HCT116 (cell line): ENCODE measurements around the gene SNAPC4. TPM values are rescaled to one million over a fixed set of nuclear protein-coding genes. Genes with fewer than 3 reads are reported as not detected.

Experiments used
- ATAC-seq: fragments of 200-7000 bp; cut with Tn5 transposase; 2 replicates; pipeline ENCODE4 v1.9.1; 2020; ENCODE audit warnings: mild to moderate bottlenecking, moderate library complexity
- BruUV-seq: library from RNA; stranded (reverse); fragments of 400-500 nt; replicated peaks from 2 replicates; lab custom pipeline; 2021; lab: Mats Ljungman, UMichigan
- CTCF ChIA-PET: fragments of 300-600 bp; sonication (Branson Sonifier 250); formaldehyde crosslinking; loops from one replicate; lab custom pipeline; 2021; ENCODE audit warnings: antibody characterized with exemption; lab: Charles Lee
- POLR2A ChIA-PET: fragments of 300-600, 350-600 bp; sonication (Branson Sonifier 250); formaldehyde crosslinking; loops from one replicate; lab custom pipeline; 2021; ENCODE audit warnings: antibody characterized with exemption; lab: Charles Lee
- RAD21 ChIA-PET, 2 experiments: fragments of 300-600 bp; sonication (Branson Sonifier 250); formaldehyde crosslinking; loops; one replicate each; lab custom pipeline; 2023; ENCODE audit warnings: low total read pairs in 2 of 2; ENCODE audit not compliant: uncharacterized antibody in 2 of 2, unreplicated experiment in 2 of 2, low non-redundant PET in 1 of 2; lab: Charles Lee
- DNase-seq: peaks from one replicate; pipeline ENCODE4 v3.0.0-alpha.2; 2010; ENCODE audit warnings: low read depth, low spot score
- H2AFZ ChIP-seq: fragments of 200-600 bp; shearing (Covaris generic), sonication (generic); 2 replicates; pipeline ENCODE4 v1.6.1; 2017; ENCODE audit warnings: low read depth, mixed run types, mixed read lengths, antibody characterized with exemption, low read length; ENCODE audit not compliant: poor library complexity, severe bottlenecking
- H3K27ac ChIP-seq: 2 replicates; pipeline ENCODE4 v1.5.1; 2012; ENCODE audit warnings: low read depth, low read length
- H3K27me3 ChIP-seq: fragments of 200-600 bp; sonication (generic); 2 replicates; pipeline ENCODE4 v1.6.1; 2016; ENCODE audit warnings: mixed run types, low read length, mixed read lengths; ENCODE audit not compliant: insufficient read depth
- H3K36me3 ChIP-seq, 2 experiments: fragments of 200-500 bp in 1 of 2; fragments of 200-600 bp in 1 of 2; sonication (Bioruptor generic) in 1 of 2; sonication (generic) in 1 of 2; 2 replicates each; pipeline versions ENCODE4 v1.5.1 to v1.6.1; 2014 to 2016; ENCODE audit warnings: low read length in 2 of 2, inconsistent platforms in 1 of 2, mixed read lengths in 1 of 2, mixed run types in 1 of 2; ENCODE audit not compliant: insufficient read depth in 2 of 2, control insufficient read depth in 1 of 2
- H3K4me1 ChIP-seq, 2 experiments: fragments of 200-600 bp in 1 of 2; sonication (generic) in 1 of 2; 2 replicates each; pipeline versions ENCODE4 v1.5.1 to v1.6.1; 2012 to 2017; ENCODE audit warnings: low read length in 2 of 2, inconsistent platforms in 1 of 2, mild to moderate bottlenecking in 1 of 2, mixed read lengths in 1 of 2, mixed run types in 1 of 2, moderate library complexity in 1 of 2; ENCODE audit not compliant: insufficient read depth in 2 of 2, control insufficient read depth in 1 of 2
- H3K4me2 ChIP-seq: fragments of 200-600 bp; sonication (generic); 2 replicates; pipeline ENCODE4 v1.6.1; 2017; ENCODE audit warnings: mixed run types, low read length, mixed read lengths
- H3K4me3 ChIP-seq, 2 experiments: fragments of 200-600 bp in 1 of 2; sonication (generic) in 1 of 2; replicated peaks in 1 of 2; 2 replicates each; pipeline ENCODE4 v1.5.1; 2011 to 2016; ENCODE audit warnings: low read length in 2 of 2, control low read depth in 1 of 2, low read depth in 1 of 2, mild to moderate bottlenecking in 1 of 2, mixed read lengths in 1 of 2, mixed run types in 1 of 2
- H3K79me2 ChIP-seq: fragments of 200-600 bp; sonication (generic); 2 replicates; pipeline ENCODE4 v1.6.1; 2017; ENCODE audit warnings: mild to moderate bottlenecking, mixed run types, low read length, moderate library complexity, mixed read lengths; ENCODE audit not compliant: insufficient read depth
- H3K9ac ChIP-seq: fragments of 200-600 bp; sonication (generic); 2 replicates; pipeline ENCODE4 v1.6.1; 2016; ENCODE audit warnings: low read length, mixed read lengths
- H3K9me2 ChIP-seq: fragments of 200-600 bp; sonication (generic), shearing (Covaris generic); 2 replicates; pipeline ENCODE4 v1.6.1; 2017; ENCODE audit warnings: mixed run types, mild to moderate bottlenecking, moderate library complexity; ENCODE audit not compliant: insufficient read depth
- H3K9me3 ChIP-seq, 2 experiments: fragments of 200-500 bp in 1 of 2; fragments of 200-600 bp in 1 of 2; sonication (Bioruptor generic) in 1 of 2; sonication (generic) in 1 of 2; 2 replicates each; pipeline ENCODE4 v1.6.1; 2014 to 2017; ENCODE audit warnings: low read length in 2 of 2, mixed read lengths in 2 of 2, inconsistent platforms in 1 of 2, low read depth in 1 of 2, mild to moderate bottlenecking in 1 of 2, mixed run types in 1 of 2, moderate library complexity in 1 of 2; ENCODE audit not compliant: control insufficient read depth in 1 of 2, insufficient read depth in 1 of 2
- H4K20me1 ChIP-seq: fragments of 200-600 bp; sonication (generic), shearing (Covaris generic); 2 replicates; pipeline ENCODE4 v1.6.1; 2017; ENCODE audit warnings: mixed run types, mild to moderate bottlenecking, moderate library complexity; ENCODE audit not compliant: insufficient read depth
- CBX3 ChIP-seq: IDR thresholded peaks from 2 replicates; pipeline ENCODE4 v1.6.1; 2012; ENCODE audit warnings: low read depth
- ELF1 ChIP-seq: IDR thresholded peaks from 2 replicates; pipeline ENCODE4 v1.6.1; 2012; ENCODE audit warnings: low read depth, borderline replicate concordance
- FOSL1 ChIP-seq: IDR thresholded peaks from 2 replicates; pipeline ENCODE4 v1.6.1; 2012; ENCODE audit warnings: low read depth
- JUND ChIP-seq: IDR thresholded peaks from 2 replicates; pipeline ENCODE4 v1.6.1; 2012
- POLR2A ChIP-seq: IDR thresholded peaks from 2 replicates; pipeline ENCODE4 v1.7.0; 2011; ENCODE audit warnings: borderline replicate concordance; ENCODE audit not compliant: insufficient read depth, insufficient read length; ENCODE audit errors: extremely low read depth
- RAD21 ChIP-seq: IDR thresholded peaks from 2 replicates; pipeline ENCODE4 v1.6.1; 2012; ENCODE audit warnings: low read depth, mild to moderate bottlenecking
- SIN3A ChIP-seq: IDR thresholded peaks from 2 replicates; pipeline ENCODE4 v1.6.1; 2012; ENCODE audit warnings: low read depth
- SP1 ChIP-seq: IDR thresholded peaks from 2 replicates; pipeline ENCODE4 v1.6.1; 2012; ENCODE audit warnings: low read depth
- TCF7L2 ChIP-seq: IDR thresholded peaks from 2 replicates; pipeline ENCODE4 v1.7.0; 2011; ENCODE audit warnings: borderline replicate concordance, inconsistent platforms; ENCODE audit not compliant: insufficient read depth, insufficient read length; ENCODE audit errors: extremely low read depth
- YY1 ChIP-seq: IDR thresholded peaks from 2 replicates; pipeline ENCODE4 v1.6.1; 2011; ENCODE audit warnings: low read length, low read depth, moderate library complexity, mild to moderate bottlenecking; ENCODE audit not compliant: insufficient replicate concordance; ENCODE audit errors: extremely low read depth
- intact Hi-C: fragments of 100-400 bp; cut with micrococcal nuclease; formaldehyde crosslinking; loops from 2 replicates; pipeline ENCODE4 v1.10.0; 2022
- total RNA-seq: library from RNA; stranded (reverse); gene quantifications from one replicate; pipeline ENCODE4 v1.2.1, GENCODE V29; 2021; ENCODE audit not compliant: unreplicated experiment
- TF ChIP-seq, protein P1 (sequence below), 3 experiments: fragments of 200-600 bp in 1 of 3; sonication (generic) in 1 of 3; IDR thresholded peaks in 2 of 3; conservative IDR thresholded peaks in 1 of 3; 2 replicates each; pipeline ENCODE4 v1.5.1; 2012 to 2017; ENCODE audit warnings: low read depth in 2 of 3, low read length in 2 of 3, antibody characterized with exemption in 1 of 3, borderline replicate concordance in 1 of 3, control low read depth in 1 of 3, mild to moderate bottlenecking in 1 of 3, mixed read lengths in 1 of 3, mixed run types in 1 of 3, moderate library complexity in 1 of 3; ENCODE audit not compliant: insufficient read depth in 1 of 3
- TF ChIP-seq, protein P2 (sequence below): IDR thresholded peaks from 2 replicates; pipeline ENCODE4 v1.6.1; 2012

Gene SNAPC4
- total RNA-seq, 1 experiment from 2014 or later, result 20.4 TPM

DNA sequence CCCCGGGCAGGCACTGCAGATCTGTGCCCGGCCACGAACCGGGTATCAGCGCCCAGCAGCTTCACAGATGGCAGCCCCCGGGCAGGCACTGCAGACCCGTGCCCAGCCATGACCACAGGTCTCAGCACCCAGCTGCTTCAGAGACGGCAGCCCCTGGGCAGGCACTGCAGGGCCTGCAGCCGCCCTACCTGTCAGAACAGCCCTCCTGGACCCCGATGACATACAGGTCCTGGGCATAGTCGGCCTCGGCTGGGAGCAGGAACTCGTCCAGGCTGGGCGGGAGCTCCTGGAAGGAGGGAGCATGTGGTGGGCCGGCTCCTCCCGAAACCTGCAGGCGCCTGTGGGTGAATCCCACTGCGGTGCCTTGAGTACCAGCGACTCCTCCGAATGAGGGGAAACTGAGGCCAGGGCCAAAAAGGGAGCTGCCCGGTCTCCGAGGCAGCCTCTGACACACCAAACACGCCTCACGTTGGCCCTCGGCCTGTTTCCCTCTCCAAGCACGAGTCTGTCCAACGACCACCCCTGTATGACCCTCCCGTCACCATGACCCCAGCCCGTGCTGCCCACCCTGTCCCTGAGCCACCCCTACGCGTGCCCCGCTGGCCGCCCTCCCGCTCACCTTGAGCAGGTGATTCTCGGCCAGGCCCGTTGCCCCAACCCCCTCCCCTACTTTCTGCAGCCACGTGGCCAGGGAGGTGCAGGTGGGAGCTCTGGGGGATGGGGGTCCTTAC lies 34.0 kb upstream of the SNAPC4 start:
- no peak for DNase-seq
- Histone ChIP-seq H3K4me1 (peaks cover 8 to 17% of the 10 kb centered on the region in 2 experiments), H3K27me3 (no peaks in the 10 kb centered on the region), H3K4me3 (no peak overlapping the region), H3K36me3 (peaks cover 3 to 8% of the 10 kb centered on the region in 2 experiments; a peak in 2 of 4 replicates), H3K9ac (no peak overlapping the region), H3K4me2 (no peak overlapping the region), H2AFZ (no peak overlapping the region), H3K9me3 (no peaks in the 10 kb centered on the region), H3K27ac (no peak overlapping the region), H3K79me2 (peaks cover 56% of the 10 kb centered on the region), H3K9me2 (no peaks in the 10 kb centered on the region), H4K20me1 (no peaks in the 10 kb centered on the region)
- ChIA-PET CTCF (no interaction called here), POLR2A (no interaction called here), RAD21 (no interaction called here)
- intact Hi-C loops, result no loop called here
- no peak for ATAC-seq
- no TSS peak for BruUV-seq
- TF ChIP-seq CBX3, result no peak
- no peak for TF ChIP-seq JUND
- no peak for TF ChIP-seq RAD21
- no peak for TF ChIP-seq POLR2A
- TF ChIP-seq TCF7L2, result no peak
- no peak for TF ChIP-seq SP1
- TF ChIP-seq FOSL1, result no peak
- no peak for TF ChIP-seq YY1
- TF ChIP-seq, protein P1, sequence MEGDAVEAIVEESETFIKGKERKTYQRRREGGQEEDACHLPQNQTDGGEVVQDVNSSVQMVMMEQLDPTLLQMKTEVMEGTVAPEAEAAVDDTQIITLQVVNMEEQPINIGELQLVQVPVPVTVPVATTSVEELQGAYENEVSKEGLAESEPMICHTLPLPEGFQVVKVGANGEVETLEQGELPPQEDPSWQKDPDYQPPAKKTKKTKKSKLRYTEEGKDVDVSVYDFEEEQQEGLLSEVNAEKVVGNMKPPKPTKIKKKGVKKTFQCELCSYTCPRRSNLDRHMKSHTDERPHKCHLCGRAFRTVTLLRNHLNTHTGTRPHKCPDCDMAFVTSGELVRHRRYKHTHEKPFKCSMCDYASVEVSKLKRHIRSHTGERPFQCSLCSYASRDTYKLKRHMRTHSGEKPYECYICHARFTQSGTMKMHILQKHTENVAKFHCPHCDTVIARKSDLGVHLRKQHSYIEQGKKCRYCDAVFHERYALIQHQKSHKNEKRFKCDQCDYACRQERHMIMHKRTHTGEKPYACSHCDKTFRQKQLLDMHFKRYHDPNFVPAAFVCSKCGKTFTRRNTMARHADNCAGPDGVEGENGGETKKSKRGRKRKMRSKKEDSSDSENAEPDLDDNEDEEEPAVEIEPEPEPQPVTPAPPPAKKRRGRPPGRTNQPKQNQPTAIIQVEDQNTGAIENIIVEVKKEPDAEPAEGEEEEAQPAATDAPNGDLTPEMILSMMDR (IDR thresholded peaks at IDR 0.05 in 2 of 3, conservative IDR thresholded peaks at IDR 0.05 in 1 of 3; ENCODE audit: borderline replicate concordance in 1 of 3, insufficient read depth in 1 of 3, low read depth in 2 of 3, low read length in 2 of 3), result no peak
- TF ChIP-seq, protein P2, sequence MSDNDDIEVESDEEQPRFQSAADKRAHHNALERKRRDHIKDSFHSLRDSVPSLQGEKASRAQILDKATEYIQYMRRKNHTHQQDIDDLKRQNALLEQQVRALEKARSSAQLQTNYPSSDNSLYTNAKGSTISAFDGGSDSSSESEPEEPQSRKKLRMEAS, result no peak
- no peak for TF ChIP-seq SIN3A
- TF ChIP-seq ELF1, result no peak
